T follicular helper cell (primary cell): Measurements from ENCODE around the gene NOTCH4.
A peak's percentile ranks its signal among the peaks of the same experiment; 100 is the strongest.

Source experiments
- DNase-seq: peaks from one replicate; pipeline ENCODE4 v3.0.0-alpha.2; 2020; ENCODE audit warnings: low read depth

The NOTCH4 gene

GRCh38 chr6:32181915-32182529 is 41.8 kb downstream of the NOTCH4 start:
- no peak for DNase-seq

GRCh38 chr6:32181148-32181702 is 42.6 kb downstream of the NOTCH4 start:
- DNase-seq: no peak

GRCh38 chr6:32179766-32180405 is 44.0 kb downstream of the NOTCH4 start:
- DNase-seq: no peak

GRCh38 chr6:32178547-32179440 is 45.1 kb downstream of the NOTCH4 start:
- DNase-seq: no peak

- peak; percentile 93 for DNase-seq
These were observed 45.9 kb downstream of the NOTCH4 start, which contains the start of gene RNF5 for GRCh38 chr6:32177788-32178546. Gene RNF5 (plus strand): TSS chr6:32178405. CDS start chr6:32178512, 107 bp downstream.

GRCh38 chr6:32177183-32177787 is 46.6 kb downstream of the NOTCH4 start:
- no peak for DNase-seq

GRCh38 chr6:32176476-32177182 is 47.2 kb downstream of the NOTCH4 start:
- no peak for DNase-seq

GRCh38 chr6:32175711-32176475 is 48.0 kb downstream of the NOTCH4 start, which contains the start of gene AGPAT1:
Gene AGPAT1 (minus strand): TSS chr6:32176084. CDS start chr6:32171496, 4,588 bp downstream.
- DNase-seq: peak; percentile 95

GRCh38 chr6:32175322-32175710 is 48.6 kb downstream of the NOTCH4 start:
- no peak for DNase-seq

- DNase-seq: no peak
These were observed 49.5 kb downstream of the NOTCH4 start for GRCh38 chr6:32174416-32174815.

- DNase-seq: no peak
These were observed 50.7 kb downstream of the NOTCH4 start for GRCh38 chr6:32173051-32173727.

GRCh38 chr6:32171234-32171633 is 52.6 kb downstream of the NOTCH4 start:
- DNase-seq: no peak

GRCh38 chr6:32170294-32170693 is 53.6 kb downstream of the NOTCH4 start:
- DNase-seq: no peak

- DNase-seq: no peak
These were observed 54.9 kb downstream of the NOTCH4 start for GRCh38 chr6:32168807-32169591.

- no peak for DNase-seq
These were observed 55.5 kb downstream of the NOTCH4 start for GRCh38 chr6:32168350-32168749.

GRCh38 chr6:32167761-32168262 is 56.1 kb downstream of the NOTCH4 start:
- DNase-seq: no peak

GRCh38 chr6:32167154-32167760 is 56.6 kb downstream of the NOTCH4 start:
- no peak for DNase-seq
